Fibroblast of mammary gland (primary cell): ENCODE data around the gene SRGAP1.
A peak's percentile ranks its signal among the peaks of the same experiment; 100 is the strongest.

Experiments used
- DNase-seq: peaks from one replicate; pipeline ENCODE4 v3.0.0-alpha.2; 2010; ENCODE audit warnings: low read depth
- H3K4me3 ChIP-seq: 2 replicates; pipeline ENCODE4 v1.5.1; 2011; ENCODE audit warnings: low read depth, mild to moderate bottlenecking, low read length, moderate library complexity; ENCODE audit not compliant: control insufficient read depth
- TF ChIP-seq, protein P1 (sequence below): conservative IDR thresholded peaks from 2 replicates; pipeline ENCODE4 v1.5.1; 2011; ENCODE audit warnings: low read depth, low read length, inconsistent platforms; ENCODE audit not compliant: control insufficient read depth, insufficient read depth

The SRGAP1 gene

DNA sequence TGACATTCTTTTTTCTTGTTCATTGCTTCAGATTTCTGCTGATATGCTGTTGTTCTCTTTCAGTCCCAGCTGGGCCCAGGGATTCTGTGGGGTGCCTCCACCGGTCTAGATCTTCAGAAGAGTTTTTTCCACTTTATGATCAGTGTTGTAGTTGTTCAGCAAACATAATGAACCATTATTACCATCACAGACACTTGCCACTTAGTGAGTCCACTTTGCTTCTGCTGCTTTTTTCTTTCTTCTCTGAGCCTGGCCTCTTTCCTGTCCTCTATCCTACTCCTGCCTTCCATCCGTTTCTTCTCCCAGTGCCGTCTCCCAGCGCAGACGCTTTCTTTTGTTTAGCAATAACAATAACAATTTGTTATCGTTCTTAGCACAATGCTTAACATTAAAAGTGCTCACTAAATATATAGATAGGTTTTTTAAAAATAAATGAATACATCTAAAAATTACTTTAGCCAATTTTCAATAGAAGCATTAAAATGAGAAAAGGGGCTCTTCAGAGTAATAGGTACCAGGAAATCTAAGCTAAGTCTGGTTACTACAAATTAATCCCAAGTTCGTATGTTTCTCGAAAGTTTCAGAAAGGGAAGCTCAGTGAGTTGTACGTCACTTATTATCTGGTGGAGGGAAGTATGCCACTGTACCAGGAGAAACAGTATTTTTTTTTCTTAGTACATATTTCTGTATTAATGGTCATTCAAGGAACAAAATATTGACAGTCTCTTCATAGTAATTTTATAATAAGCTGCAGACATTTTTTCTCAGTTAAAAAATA is 98.2 kb downstream of the SRGAP1 start:
- no peak for DNase-seq
- H3K4me3 ChIP-seq = no peak overlapping the region
- TF ChIP-seq, protein P1, sequence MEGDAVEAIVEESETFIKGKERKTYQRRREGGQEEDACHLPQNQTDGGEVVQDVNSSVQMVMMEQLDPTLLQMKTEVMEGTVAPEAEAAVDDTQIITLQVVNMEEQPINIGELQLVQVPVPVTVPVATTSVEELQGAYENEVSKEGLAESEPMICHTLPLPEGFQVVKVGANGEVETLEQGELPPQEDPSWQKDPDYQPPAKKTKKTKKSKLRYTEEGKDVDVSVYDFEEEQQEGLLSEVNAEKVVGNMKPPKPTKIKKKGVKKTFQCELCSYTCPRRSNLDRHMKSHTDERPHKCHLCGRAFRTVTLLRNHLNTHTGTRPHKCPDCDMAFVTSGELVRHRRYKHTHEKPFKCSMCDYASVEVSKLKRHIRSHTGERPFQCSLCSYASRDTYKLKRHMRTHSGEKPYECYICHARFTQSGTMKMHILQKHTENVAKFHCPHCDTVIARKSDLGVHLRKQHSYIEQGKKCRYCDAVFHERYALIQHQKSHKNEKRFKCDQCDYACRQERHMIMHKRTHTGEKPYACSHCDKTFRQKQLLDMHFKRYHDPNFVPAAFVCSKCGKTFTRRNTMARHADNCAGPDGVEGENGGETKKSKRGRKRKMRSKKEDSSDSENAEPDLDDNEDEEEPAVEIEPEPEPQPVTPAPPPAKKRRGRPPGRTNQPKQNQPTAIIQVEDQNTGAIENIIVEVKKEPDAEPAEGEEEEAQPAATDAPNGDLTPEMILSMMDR = no peak

DNA sequence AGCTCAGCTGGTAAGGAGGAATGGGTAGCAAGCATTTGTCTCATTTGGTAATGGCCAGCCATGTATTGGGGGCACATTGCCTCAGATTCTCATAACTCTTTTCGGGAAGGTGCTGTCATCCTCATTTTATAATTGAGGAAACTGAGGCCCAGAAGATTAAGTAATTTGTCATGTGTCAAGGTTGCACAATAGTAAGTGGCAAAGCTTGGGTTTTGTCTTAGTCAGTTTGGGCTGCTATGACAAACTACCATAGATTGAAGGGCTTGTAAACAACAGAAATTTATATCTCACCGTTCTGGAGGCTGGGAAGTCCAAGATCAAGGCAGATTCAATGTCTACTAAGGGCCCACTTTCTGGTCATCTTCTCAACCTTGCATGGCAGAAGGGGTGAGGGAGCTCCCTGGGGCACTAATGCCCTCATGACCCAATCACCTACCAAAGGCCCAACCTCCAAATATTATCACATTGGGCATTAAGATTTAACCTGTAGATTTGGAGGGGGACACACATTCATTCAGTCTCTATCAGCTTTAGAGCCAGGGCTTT is 99.6 kb downstream of the SRGAP1 start:
- H3K4me3 ChIP-seq = no peak overlapping the region
- TF ChIP-seq, protein P1 = no peak

DNA sequence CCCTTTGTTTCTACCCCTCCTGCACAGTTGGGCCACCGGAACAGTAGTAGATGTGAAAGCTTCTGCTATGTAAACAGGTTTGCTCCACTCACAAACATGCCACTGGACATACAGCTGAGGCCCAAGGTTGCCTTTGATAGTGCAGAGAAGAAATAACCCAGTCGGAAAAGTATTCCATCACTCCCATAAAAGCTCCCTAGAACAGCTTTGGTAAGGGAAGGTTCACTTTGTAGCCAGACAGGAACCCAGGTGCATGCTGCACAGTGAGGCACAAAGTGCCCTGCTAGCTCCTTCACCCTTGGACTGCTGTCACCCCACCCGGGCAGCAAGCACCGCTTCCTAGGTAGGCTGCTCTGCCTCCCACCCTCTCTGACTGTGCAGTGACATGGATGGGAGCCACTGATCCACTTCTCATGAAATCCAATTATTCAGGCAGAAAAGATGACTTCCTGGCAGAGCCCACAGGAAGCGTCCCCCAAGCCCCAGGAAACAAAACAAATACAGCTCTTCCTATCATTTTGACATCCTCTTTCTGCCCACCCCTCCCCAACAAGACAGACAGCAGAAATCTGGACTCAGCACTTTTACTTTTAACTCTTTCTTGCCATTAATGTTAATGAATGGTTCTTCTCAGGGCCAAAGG is 100.2 kb downstream of the SRGAP1 start:
- H3K4me3 ChIP-seq = no peak overlapping the region

More for the DNA sequence above, 99.6 kb downstream of the SRGAP1 start:
- no peak for DNase-seq

DNA sequence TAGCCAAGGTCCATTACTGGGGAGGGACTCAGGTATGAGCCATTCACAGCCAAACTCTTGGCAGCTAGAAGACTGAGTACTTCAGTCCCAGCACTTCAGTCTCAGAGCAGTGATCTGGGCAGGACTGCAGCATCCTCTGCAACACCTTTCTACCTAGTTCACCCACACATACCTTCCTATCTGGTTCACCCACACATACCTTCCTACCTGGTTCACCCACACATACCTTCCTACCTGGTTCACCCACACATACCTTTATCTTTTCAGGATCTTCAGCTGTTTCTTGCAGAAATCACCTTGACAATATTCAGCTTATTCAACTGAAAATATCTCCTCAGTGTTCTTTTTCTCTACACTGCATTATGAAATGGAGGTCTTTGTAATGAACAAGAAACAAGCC is 101.3 kb downstream of the SRGAP1 start:
- no peak overlapping the region for H3K4me3 ChIP-seq
- TF ChIP-seq, protein P1 = no peak
- DNase-seq = no peak

More for the DNA sequence above, 100.2 kb downstream of the SRGAP1 start:
- no peak for DNase-seq
- TF ChIP-seq, protein P1 = no peak

DNA sequence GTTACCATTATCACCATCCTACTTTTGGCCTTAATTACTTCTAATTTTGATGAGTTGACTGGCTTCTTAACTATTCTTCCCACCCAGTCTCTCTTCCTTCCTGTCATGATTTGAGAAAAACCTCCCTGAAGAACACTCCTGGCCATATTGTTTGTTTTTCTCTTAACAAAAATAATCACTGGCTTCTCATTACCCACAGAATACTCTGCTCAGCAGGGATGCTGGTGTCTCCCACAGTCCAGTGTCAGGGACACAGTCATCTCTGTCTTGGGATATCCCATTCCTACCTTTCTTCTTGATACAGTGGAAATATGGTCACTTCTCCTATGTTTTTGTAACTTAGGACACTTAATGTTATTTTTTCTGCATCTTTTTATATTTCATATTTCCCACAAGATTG is 103.7 kb downstream of the SRGAP1 start:
- TF ChIP-seq, protein P1 = no peak
- no peak for DNase-seq

DNA sequence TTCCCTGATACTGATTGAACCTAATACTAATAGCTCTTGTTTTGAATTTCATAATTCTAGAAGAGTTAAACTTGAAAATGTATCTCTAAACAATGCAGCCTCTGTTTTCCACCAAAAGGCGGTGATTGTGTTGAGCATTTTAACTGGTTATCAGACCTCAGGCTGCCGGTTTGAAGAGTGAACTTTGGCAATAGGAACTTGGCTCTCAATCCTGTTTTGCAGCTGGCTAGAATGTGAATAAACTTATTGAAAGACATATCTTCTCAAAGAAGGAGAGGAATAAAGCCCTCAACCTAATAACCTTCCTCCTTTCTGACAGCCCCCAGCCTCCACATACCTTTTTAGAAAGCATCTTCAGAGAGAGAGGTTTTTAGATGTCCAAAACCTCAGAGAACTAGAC is 105.4 kb downstream of the SRGAP1 start:
- H3K4me3 ChIP-seq = no peak overlapping the region
- TF ChIP-seq, protein P1 = no peak
- peak; percentile 30 for DNase-seq

More for the DNA sequence above, 103.7 kb downstream of the SRGAP1 start:
- H3K4me3 ChIP-seq = no peak overlapping the region
